GM19395 (cell line): Measurements from ENCODE around the gene VDR.
A peak's percentile ranks its signal among the peaks of the same experiment; 100 is the strongest.

Source experiments
- ATAC-seq: cut with Tn5 transposase; IDR thresholded peaks from one replicate; pipeline ENCODE4 v1.9.1; 2021; ENCODE audit warnings: mild to moderate bottlenecking, moderate library complexity; ENCODE audit not compliant: unreplicated experiment

Gene VDR

GRCh38 chr12:47875746-47876439 is 28.9 kb downstream of the VDR start:
- ATAC-seq, result no peak

GRCh38 chr12:47874316-47874715 is 30.5 kb downstream of the VDR start:
- ATAC-seq, result no peak

GRCh38 chr12:47870175-47870781 is 34.5 kb downstream of the VDR start:
- ATAC-seq, result no peak

- peak; percentile 67 for ATAC-seq
These were observed 36.2 kb downstream of the VDR start for GRCh38 chr12:47868552-47869031.

- peak; percentile 7 for ATAC-seq
These were observed 36.8 kb downstream of the VDR start for GRCh38 chr12:47868041-47868440.

- ATAC-seq, result no peak
These were observed 37.3 kb downstream of the VDR start for GRCh38 chr12:47867495-47867941.

- ATAC-seq, result no peak
These were observed 40.1 kb downstream of the VDR start for GRCh38 chr12:47864646-47865235.

GRCh38 chr12:47863985-47864384 is 40.8 kb downstream of the VDR start:
- no peak for ATAC-seq

- no peak for ATAC-seq
These were observed 41.3 kb downstream of the VDR start for GRCh38 chr12:47863467-47863866.

GRCh38 chr12:47862881-47863280 is 41.9 kb downstream of the VDR start:
- ATAC-seq, result no peak

GRCh38 chr12:47862167-47862750 is 42.5 kb downstream of the VDR start:
- ATAC-seq, result no peak

- no peak for ATAC-seq
These were observed 43.9 kb downstream of the VDR start for GRCh38 chr12:47860873-47861272.

GRCh38 chr12:47860279-47860841 is 44.4 kb downstream of the VDR start:
- no peak for ATAC-seq

- no peak for ATAC-seq
These were observed 46.1 kb downstream of the VDR start for GRCh38 chr12:47858511-47859266.

GRCh38 chr12:47856721-47857575 is 47.8 kb downstream of the VDR start:
- ATAC-seq, result no peak

- ATAC-seq, result no peak
These were observed 48.7 kb downstream of the VDR start for GRCh38 chr12:47856094-47856493.

- ATAC-seq, result no peak
These were observed 49.3 kb downstream of the VDR start for GRCh38 chr12:47855502-47855901.

GRCh38 chr12:47854531-47854930 is 50.3 kb downstream of the VDR start:
- no peak for ATAC-seq

GRCh38 chr12:47852096-47852571 is 52.7 kb downstream of the VDR start:
- no peak for ATAC-seq
